ENCODE measurements around the gene ARHGAP19.

ARHGAP19 gene

GRCh38 chr10:97173036-97173435, 119.4 kb downstream of the ARHGAP19 start:
- no peak for TF ChIP-seq ZFX (IDR thresholded peaks at IDR 0.05; ENCODE audit: borderline replicate concordance)
- no peak for TF ChIP-seq CTCF (IDR thresholded peaks at IDR 0.05)
- H3K27ac ChIP-seq, result no peak overlapping the region
